ENCODE measurements around the gene TMC7.
"Not testable (repeated sequence)": the region's sequence is repeated elsewhere in the genome, so short reads cannot be mapped to it uniquely, and the experiment has no call there.

The TMC7 gene

DNA sequence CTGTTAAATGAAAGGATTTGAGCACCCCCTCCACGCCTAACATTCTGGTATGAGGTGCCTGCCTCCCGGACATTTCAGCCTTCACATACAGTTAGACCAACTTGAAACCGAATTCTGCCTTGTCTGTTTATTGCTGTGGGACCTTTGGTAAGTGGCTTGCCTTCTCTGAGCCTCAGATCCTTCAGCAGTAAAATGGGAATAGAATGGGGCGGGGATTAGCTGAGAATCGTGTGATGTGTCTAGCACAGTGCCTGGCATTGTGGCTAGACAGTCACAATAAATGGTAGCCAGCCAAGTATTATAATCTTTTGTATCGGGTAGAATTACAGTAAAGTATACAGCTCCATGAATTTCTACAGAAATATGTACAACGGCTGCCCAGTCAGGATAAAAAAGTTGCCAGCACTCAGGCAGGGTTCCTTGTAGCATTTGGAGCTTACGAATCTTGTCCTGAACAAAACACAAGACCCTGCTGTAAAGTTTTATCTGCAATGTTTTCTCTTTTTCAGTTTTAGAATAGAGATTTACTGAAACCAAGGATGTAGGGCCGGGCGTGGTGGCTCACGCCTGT lies 786 bp downstream of the TMC7 start:
- DNase-seq = no peak

DNA sequence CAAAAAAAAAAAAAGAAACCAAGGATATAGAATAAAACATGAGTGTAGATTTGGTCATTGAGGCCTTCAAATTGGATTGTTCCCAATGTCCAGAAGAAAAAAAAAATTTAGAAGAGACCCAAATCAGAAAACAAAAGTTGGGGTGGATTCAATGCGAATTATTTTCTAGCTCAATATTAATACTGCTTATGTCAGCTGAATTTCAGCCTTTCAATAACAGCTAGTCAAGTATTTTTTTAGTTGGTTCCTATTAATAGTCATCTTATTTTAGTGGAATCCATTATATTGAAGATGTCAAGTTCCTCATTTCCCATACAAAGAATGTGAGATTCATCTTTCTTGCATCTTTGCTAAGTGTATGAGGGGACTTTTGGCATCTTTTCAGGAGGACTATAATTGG lies 1.5 kb downstream of the TMC7 start:
- DNase-seq = not testable (repeated sequence)

DNA sequence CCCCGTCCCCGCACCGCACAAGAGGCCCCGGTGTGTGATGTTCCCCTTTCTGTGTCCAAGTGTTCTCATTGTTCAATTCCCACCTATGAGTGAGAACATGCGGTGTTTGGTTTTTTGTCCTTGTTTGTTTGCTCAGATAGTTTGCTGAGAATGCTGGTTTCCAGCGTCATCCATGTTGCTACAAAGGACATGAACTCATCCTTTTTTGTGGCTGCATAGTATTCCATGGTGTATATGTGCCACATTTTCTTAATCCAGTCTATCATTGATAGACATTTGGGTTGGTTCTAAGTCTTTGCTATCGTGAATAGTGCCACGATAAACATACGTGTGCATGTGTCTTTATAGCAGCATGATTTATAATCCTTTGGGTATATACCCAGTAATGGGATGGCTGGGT lies 8.0 kb downstream of the TMC7 start:
- DNase-seq = not testable (repeated sequence)

DNA sequence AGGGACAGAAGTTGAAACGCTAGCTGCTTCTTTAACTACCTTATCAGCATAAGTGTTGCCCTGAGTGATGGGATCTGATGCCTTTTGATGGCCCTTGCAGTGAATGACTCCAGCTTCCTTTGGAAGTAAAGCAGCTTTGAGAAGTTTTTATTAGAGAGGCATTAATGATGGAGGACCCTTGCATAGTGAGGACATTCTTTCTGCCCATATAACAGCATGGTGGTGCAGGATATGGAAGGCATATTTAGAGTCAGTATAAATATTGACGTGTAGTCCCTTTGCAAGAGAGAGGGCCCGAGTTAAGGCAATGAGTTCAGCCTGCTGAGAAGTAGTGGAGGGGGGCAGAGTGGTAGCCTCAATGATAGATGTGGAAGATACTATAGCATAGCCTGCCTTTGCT lies 9.8 kb downstream of the TMC7 start:
- not testable (repeated sequence) for DNase-seq

DNA sequence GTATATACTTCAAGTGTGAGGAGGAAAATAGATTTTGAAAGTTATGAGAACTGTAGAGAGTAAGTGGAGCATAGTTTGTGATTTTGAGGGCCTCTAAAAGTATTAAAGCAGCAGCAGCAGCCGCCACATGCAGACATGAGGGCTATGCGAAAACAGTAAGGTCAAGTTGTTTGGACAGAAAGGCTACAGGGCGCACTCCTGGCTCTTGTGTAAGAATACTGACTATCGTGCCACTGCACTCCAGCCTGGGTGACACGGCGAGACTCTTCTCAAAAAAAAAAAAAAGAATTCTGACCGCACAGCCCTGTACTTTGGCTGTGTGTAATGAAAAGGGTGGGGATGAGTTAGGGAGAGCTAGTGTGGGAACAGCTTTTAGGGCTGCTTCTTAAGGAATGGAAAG lies 10.4 kb downstream of the TMC7 start:
- DNase-seq = not testable (repeated sequence)

DNA sequence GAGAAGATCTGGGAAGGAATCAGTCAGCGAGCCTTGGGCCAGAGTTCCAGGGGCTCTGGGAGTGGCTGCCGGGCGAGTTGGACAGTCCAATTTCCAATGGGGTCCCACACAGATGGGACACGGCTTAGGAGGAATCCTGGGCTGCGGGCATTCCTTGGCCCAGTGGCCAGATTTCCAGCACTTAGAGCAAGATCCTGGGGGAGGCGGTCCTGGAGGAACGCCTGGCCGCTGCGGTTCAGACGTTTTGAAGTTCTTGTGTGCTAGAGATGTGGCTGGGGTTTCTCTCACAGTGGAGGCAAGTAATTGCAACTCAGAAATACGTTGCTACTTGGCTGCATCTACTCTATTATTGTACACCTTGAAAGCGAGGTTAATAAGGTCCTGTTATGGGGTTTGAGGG lies 11.7 kb downstream of the TMC7 start:
- DNase-seq = not testable (repeated sequence)

DNA sequence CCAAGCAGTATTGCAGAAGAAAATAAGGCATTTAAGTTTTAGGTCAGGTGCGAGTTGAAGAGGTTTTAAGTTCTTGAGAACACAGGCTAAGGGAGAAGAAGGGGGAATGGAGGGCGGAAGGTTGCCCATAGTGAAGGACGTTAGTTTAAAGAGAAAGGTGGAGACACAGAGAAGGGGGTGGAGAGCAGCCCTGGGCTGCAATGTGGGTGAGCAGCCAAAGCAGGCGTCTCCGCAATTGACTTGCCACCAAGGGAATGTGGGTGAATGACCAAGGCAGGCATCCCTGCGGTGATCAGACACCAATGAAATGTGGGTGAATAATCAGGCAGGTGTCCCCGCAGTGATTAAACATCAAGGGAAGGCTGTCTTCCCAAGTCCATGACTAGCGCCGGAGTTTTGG lies 12.8 kb downstream of the TMC7 start:
- DNase-seq = not testable (repeated sequence)

DNA sequence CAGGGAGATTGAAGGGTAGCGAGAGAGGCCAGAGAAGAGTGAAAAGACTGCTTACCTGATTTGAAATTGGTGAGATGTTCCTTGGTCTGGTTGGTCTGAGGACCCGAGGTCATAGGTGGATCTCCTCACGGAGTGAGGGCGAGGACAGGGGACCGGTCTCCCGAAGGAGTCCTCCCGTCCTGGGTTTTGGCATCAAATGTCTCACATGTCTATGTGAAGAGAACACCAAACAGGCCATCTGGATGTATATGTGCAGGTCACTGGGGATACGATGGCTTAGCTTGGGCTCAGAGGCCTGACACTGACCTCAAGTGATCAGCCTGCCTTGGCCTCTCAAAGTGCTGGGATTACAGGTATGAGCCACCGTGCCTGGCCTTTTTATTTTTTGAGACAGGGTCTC lies 13.3 kb downstream of the TMC7 start:
- not testable (repeated sequence) for DNase-seq

DNA sequence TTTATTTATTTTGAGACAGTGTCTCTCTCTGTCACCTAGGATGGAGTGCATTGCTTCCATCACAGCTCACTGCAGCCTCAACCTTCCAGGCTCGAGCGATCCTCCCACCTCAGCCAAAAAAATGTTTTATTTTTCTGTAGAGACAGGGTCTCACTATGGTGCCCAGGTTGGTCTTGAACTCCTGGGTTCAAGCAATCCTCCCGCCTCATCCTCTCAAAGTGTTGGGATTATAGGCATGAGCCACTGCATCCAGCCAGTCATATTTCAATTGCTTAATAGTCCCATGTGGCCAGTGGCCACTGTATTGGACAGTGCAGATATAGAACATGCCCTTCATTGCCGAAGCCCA lies 15.3 kb downstream of the TMC7 start:
- no peak for DNase-seq

DNA sequence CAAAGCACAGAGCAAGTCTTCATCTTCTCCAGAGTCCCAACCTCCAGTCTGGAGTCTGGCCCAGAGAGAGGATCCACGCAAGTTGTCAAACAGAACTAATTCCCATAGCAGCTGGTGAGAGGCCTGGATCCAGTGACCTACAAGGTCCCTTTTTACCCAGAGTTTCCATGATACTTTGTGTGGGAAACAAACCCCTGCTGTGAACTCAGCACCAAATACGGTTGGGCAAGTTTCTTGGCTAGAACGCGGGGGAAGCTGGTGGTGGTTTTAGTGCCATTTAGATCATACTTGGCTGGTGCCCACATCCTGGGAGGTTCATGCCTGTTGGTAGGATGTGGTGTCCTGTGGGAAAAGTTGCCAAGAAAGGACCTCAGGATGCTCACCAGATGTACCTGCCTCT lies 18.1 kb downstream of the TMC7 start:
- no peak for DNase-seq

DNA sequence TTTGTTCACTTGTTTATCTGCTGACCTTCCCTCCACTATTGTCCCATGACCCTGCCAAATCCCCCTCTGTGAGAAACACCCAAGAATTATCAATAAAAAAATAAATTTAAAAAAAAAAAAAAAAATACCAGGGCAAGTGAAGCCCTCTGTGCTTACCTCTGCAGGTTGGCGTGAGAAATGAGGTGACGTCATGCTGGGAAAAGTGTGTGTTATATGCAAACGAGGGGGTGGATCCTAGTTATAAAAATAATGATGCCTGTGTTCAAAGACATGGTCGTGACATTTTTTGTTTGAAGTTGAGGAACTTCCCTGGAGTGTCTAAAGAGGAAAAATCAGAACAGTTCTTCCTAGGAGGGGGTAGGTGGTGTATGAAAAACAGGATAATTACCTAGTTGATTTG lies 20.2 kb downstream of the TMC7 start:
- DNase-seq = no peak

DNA sequence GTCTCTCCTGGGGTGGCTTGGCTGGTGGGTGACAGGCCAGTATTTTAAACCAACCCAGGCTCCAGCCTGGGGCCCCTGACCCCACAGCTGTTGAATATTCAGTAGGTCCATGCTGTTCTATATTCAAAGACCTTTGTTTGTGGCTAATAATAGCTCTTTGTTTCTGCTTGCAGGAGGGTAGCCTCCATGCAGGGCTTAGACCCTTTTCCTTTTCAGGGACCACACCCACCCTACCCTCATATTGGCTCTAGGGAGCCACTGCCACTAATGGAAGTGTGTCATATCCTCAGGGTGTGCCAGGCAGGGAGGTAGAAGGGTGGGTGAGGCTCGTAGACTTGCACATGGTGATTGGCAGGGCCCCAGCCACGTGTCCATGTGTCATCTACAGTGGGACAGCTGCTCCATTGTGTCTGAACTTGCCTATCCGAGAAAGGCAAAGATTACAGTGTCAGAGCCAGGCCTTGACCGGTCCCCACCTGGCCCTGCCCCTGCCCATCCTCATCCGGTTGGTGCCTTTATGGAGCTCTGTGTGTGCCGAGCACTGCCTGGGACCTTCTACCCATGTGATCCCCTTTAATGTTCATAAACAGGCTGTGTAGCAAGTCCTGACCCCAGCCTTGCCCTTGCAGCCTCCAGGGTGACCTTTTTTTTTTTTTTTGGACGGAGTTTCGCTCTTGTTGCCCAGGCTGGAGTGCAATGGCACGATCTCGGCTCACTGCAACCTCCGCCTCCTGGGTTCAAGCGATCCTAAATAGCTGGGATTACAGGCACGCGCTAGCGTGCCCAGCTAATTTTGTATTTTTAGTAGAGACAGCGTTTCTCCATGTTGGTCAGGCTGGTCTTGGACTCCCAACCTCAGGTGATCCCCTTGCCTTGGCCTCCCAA lies 22.1 kb downstream of the TMC7 start:
- no peak for DNase-seq

DNA sequence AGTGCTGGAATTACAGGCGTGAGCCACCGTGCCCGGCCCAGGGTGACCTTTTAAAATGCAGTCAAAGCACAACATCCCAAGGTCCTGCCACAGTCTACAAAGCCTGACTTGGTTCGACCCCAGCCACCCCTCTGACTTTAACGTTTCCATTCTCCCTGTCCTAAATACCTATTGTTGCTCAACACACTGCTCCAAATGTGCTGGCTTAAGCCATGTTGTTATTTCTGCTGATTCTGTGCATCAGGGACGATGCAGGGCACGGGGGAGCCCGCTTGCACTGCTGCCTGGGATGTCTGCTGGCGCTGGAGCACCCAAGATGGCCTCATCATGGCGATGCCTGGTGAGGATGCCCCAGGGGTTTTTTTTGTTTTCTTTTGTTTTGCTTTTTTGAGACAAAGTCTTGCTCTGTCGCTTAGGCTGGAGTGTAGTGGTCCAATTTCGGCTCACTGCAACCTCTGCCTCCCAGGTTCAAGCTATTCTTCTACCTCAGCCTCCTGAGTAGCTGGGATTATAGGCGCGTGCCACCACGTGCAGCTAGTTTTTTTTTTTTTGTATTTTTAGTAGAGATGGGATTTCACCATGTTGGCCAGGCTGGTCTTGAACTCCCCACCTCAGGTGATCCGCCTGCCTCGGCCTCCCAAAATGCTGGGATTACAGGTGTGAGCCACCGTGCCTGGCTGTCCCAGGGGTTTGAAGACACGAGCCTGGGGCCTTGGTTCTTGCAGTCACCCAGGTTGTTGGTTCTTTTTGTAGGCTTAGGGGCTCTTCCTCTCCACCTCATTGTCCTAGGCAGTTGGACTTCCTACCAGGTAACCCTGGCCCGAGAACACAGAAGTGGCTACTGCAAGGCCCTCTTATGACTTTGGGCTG lies 22.9 kb downstream of the TMC7 start:
- no peak for DNase-seq

DNA sequence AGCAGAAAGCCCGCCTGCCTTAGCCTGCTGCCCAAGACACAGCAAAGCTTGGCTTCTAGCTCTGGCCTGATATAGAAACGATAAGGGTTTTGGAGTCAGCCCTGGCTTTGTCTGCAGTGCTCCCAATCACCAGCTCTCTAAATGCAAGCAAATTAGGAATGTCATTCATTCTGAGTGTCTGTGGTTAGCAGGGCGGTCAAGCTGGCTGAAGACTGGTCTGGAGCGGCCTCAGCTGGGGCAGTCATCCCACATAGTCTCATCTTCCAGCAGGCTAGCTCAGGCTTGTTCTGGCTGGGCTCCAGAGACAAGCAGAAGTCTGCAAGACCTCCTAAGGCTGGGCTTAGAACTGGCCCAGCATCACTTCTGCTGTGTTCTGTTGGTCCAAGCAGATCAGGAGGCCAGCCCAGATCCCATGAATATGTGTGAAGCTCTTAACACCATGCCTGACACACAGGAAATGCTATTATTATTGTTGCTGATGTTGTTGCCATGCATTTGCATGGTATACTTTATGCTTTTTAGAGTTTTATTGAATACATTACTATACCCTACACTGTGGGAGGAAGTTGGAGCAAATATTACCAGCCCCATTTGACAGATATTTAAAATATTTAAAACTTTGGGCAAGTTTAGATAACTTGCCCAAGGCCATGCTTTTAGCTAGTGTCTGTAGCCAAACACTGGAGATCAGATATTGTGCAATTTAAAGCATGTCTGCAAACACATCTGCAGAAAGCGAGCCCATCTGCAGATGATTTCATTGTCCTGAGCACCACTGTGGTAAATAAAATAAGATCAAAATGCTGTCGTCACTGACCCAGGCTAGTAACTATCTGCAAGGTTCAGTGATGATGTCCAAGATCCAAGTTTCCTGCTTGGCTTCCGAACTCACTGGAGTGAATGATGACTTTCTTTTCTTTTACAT lies 24.8 kb downstream of the TMC7 start:
- no peak for DNase-seq

DNA sequence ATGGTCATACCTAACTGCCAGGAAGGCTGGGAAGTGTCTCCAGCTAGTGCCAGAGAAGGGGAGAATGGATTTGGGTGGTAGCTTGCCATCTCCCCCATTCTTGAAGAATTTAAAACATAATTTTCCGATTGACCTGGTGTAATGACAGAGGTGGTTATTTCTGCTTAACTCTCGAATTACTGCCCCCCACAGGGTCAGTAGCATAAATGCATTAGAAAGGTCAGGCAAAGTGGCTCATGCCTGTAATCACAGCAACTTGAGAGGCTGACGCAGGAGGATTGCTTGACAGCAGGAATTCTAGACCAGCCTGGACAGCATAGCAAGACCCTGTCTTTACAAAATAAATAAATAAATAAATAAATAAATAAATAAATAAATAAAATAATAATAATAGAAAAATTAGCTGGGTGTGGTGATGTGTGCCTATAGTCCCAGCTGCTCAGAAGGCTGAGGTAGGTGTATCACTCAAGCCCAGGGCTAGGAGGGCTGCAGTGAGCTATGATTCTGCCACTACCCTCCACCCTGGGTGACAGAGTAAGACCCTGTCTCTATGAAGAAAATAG lies 27.5 kb downstream of the TMC7 start:
- DNase-seq = no peak

DNA sequence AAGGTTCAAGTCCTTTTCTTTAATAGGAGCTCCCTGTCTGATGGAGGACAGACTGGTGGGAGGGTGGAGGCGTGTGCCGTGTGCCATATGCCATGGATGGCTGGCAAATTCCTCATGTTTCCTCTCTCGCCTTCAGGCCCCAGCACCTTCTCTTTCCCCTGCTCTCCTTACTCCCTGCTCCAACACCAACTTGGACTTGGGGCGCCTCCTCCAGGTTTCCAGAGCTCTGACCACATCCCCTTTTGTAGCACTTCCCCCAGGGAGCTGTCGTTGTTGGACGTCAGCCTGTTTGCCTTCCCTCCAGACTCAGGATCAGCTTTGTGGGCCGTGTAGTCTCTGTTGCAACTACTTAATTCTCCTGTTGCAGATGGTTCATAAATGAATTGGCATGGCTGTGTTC lies 30.7 kb downstream of the TMC7 start:
- DNase-seq = no peak

DNA sequence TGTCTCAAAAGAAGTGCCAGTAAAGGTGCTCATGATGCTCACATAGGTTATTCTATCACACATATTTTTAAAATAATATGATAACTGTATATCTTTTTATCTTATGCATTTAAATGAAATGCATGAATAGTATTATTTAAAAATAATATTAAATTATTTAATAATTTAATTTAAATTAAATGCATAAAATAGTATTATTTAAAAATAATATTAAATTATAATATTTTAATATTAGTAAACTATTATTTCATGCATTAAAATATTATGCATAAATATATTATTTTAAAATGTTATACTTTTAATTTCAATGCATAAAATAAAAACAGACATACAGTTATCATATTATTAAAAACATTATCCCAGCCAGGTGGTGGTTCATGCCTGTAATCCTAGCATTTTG lies 33.4 kb downstream of the TMC7 start:
- DNase-seq = no peak

DNA sequence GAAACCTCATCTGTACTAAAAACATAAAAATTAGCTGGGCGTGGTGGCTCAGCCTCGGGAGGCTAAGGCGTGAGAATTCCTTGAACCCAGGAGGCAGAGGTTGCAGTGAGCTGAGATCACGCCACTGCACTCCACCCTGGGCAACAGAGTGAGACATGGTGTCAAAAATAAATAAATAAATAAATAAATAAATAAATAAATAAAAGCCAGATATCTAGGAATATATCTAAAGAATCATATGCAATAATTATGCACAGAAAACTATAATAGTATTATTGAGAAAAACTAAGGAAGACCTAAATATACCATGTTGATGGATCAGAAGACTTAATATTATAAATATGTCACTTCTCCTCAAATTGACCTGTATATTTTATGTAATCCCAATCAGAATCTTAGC lies 37.0 kb downstream of the TMC7 start:
- no peak for DNase-seq

DNA sequence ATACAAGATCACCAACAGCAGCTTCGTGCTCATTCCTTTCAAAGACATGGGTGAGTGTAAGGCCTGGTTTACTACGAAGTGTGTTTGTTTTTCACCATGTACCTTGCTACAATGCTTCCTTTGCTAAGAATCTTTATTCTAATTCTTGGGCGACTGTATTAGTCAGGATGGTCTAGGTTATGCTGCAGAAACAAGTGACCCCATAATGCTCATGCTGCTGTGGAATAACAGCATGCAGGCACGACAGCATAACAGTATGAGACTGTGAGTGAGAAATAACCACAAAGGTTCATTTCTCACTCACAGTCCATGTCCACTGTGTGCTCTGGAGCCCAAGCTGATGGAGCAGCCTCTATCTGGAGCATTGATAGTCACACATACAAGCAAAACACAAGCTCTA lies 38.0 kb downstream of the TMC7 start:
- no peak for DNase-seq

DNA sequence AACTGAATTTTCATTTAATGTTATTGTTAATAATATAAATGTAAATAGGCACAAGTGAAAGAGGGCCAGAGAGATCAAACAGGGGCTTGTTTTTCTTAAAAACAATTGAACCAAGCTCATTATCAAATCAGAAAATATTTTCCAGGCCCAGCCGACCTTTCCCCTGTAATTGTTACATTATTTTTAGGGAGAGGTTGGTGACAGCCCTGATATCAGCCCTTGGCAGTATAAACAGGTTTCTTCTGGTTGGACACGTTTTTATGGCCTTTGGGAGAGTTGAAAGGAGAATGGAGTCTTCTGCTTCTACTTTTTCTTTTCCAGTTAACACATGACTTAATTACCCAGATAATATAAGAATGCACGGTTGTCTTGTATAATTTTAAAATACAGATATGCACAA lies 43.7 kb downstream of the TMC7 start:
- DNase-seq = no peak

DNA sequence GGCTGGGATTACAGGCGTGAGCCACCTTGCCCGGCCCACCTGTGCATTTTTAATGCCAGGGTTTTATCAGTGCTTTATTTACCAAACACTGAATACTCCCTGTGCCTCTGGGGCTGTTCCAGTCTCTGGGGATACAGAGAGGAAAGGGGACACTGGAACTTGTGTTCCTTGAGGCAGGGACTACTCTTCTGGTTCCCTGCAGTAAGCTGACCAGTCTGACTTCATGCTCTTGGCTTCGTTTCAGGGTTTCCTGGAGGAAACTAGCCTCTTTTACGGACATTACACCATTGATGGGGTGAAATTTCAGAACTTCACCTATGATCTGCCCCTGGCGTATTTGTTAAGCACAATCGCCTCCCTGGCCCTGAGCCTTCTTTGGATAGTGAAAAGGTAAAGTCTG lies 46.2 kb downstream of the TMC7 start:
- DNase-seq = no peak

DNA sequence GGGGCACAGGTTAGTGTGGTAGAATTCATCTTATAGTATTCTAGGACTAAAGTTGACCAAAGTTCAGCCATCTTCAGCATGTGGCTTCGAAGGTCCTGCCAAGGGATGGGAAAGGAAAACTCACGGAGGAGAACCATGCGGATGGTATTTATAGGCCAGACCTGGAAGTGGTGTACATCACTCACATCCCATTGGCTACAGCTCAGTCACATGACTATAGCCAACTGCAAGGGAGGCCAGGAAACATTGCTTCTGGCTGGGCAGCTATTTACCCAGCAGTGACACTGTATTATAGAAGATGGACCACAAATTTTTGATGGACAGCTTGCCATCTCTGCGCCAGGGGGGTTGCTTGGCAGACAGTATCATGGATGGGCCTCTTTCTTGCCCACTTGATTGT lies 48.0 kb downstream of the TMC7 start:
- DNase-seq = no peak

Data from CD4-positive, alpha-beta T cell treated with Interleukin-15 for 1 hour (primary cell).